Measurements from ENCODE around the gene LMNTD2.
A peak's percentile ranks its signal among the peaks of the same experiment; 100 is the strongest.
"Not testable (repeated sequence)": the region's sequence is repeated elsewhere in the genome, so short reads cannot be mapped to it uniquely, and the experiment has no call there.

The LMNTD2 gene

GRCh38 chr11:574632-575312, 14.2 kb upstream of the LMNTD2 start:
- DNase-seq (ENCODE audit: low read depth): no peak
- H3K4me3 ChIP-seq (ENCODE audit: low read depth, low read length): peak overlapping the region; percentile 67
- TF ChIP-seq CTCF (IDR thresholded peaks at IDR 0.05; ENCODE audit: insufficient read depth, low read depth, low read length, missing control alignments): no peak

- not testable (repeated sequence) for DNase-seq (ENCODE audit: low read depth); H3K4me3 ChIP-seq (ENCODE audit: low read depth, low read length)
Observed at GRCh38 chr11:574031-574570, 13.6 kb upstream of the LMNTD2 start.

- no peak for TF ChIP-seq CTCF (IDR thresholded peaks at IDR 0.05; ENCODE audit: insufficient read depth, low read depth, low read length, missing control alignments)
Observed at GRCh38 chr11:573146-573759, 12.7 kb upstream of the LMNTD2 start.

GRCh38 chr11:571802-572185, 11.3 kb upstream of the LMNTD2 start:
- TF ChIP-seq CTCF (IDR thresholded peaks at IDR 0.05; ENCODE audit: insufficient read depth, low read depth, low read length, missing control alignments): no peak
- no peak overlapping the region for H3K4me3 ChIP-seq (ENCODE audit: low read depth, low read length)
- DNase-seq (ENCODE audit: low read depth): no peak

More at GRCh38 chr11:573146-573759, 12.7 kb upstream of the LMNTD2 start:
- no peak overlapping the region for H3K4me3 ChIP-seq (ENCODE audit: low read depth, low read length)
- DNase-seq (ENCODE audit: low read depth): no peak

GRCh38 chr11:569158-569885, 8.8 kb upstream of the LMNTD2 start:
- peak overlapping the region; percentile 74 for H3K4me3 ChIP-seq (ENCODE audit: low read depth, low read length)
- TF ChIP-seq CTCF (IDR thresholded peaks at IDR 0.05; ENCODE audit: insufficient read depth, low read depth, low read length, missing control alignments): no peak
- no peak for DNase-seq (ENCODE audit: low read depth)

- no peak for TF ChIP-seq CTCF (IDR thresholded peaks at IDR 0.05; ENCODE audit: insufficient read depth, low read depth, low read length, missing control alignments)
- H3K4me3 ChIP-seq (ENCODE audit: low read depth, low read length): peak overlapping the region; percentile 74
- peak; percentile 96 for DNase-seq (ENCODE audit: low read depth)
Observed at GRCh38 chr11:568306-569157, 8.0 kb upstream of the LMNTD2 start.
